Kidney epithelial cell (primary cell): Measurements from ENCODE around the gene EPHA10. TPM values are rescaled to one million over a fixed set of nuclear protein-coding genes. Genes with fewer than 3 reads are reported as not detected.
"Not testable (repeated sequence)": the region's sequence is repeated elsewhere in the genome, so short reads cannot be mapped to it uniquely, and the experiment has no call there.

Experiments used
- DNase-seq: peaks from one replicate; pipeline ENCODE4 v3.0.0-alpha.2; 2010; ENCODE audit warnings: low read depth
- H3K27me3 ChIP-seq: 2 replicates; pipeline ENCODE4 v1.6.0; 2011; ENCODE audit warnings: low read length; ENCODE audit not compliant: control insufficient read depth, insufficient read depth
- H3K36me3 ChIP-seq: 2 replicates; pipeline ENCODE4 v1.5.1; 2011; ENCODE audit warnings: low read length; ENCODE audit not compliant: control insufficient read depth, insufficient read depth
- H3K4me3 ChIP-seq: 2 replicates; pipeline ENCODE4 v1.5.1; 2011; ENCODE audit warnings: low read depth, mild to moderate bottlenecking, control low read depth, low read length
- CTCF ChIP-seq: IDR thresholded peaks from 2 replicates; pipeline ENCODE4 v1.5.1; 2011; ENCODE audit warnings: mild to moderate bottlenecking, moderate library complexity, low read length, control low read depth, inconsistent platforms; ENCODE audit not compliant: insufficient read depth, poor library complexity, severe bottlenecking
- total RNA-seq: library from RNA; depleted of rRNA; stranded (reverse); fragments of >200 nt; gene quantifications from 2 replicates; pipeline ENCODE4 v1.2.3, GENCODE V29; 2015

The EPHA10 gene
- total RNA-seq, 1 donor from 2014 or later, result 0.13 TPM

DNA sequence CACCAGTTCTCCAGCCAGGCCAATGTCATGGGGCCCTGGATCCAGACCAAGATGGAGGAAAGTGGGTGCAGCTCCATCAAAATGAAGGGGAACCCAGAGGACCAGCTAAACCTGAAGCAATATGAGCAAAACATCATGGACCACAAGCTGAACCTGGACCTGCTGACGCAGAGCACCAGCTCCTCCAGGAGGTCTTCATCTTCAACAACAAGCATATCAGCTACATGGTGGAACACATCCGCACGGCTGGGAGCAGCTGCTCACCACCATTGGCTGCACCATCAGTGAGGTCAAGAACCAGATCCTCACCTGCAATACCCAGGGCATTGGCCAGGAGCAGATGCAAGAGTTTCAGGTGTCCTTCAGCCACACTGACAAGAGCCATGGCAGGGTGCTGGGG is 13.7 kb upstream of the EPHA10 start:
- DNase-seq, result no peak
- TF ChIP-seq CTCF, result no peak
- no peaks in the 10 kb centered on the region for H3K36me3 ChIP-seq
- H3K27me3 ChIP-seq, result no peaks in the 10 kb centered on the region
- no peak overlapping the region for H3K4me3 ChIP-seq

- Histone ChIP-seq H3K4me3 (no peak overlapping the region), H3K36me3 (no peaks in the 10 kb centered on the region), H3K27me3 (no peaks in the 10 kb centered on the region)
- DNase-seq, result no peak
- no peak for TF ChIP-seq CTCF
Observed at GRCh38 chr1:37776946-37777516, 12.1 kb upstream of the EPHA10 start.

DNA sequence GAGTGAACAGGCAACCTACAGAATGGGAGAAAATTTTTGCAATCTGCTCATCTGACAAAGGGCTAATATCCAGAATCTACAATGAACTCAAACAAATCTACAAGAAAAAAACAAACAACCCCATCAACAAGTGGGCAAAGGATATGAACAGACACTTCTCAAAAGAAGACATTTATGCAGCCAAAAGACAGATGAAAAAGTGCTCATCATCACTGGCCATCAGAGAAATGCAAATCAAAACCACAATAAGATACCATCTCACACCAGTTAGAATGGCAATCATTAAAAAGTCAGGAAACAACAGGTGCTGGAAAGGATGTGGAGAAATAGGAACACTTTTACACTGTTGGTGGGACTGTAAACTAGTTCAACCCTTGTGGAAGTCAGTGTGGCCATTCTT is 6.5 kb upstream of the EPHA10 start:
- H3K27me3 ChIP-seq, H3K4me3 ChIP-seq, H3K36me3 ChIP-seq, DNase-seq: not testable (repeated sequence)

DNA sequence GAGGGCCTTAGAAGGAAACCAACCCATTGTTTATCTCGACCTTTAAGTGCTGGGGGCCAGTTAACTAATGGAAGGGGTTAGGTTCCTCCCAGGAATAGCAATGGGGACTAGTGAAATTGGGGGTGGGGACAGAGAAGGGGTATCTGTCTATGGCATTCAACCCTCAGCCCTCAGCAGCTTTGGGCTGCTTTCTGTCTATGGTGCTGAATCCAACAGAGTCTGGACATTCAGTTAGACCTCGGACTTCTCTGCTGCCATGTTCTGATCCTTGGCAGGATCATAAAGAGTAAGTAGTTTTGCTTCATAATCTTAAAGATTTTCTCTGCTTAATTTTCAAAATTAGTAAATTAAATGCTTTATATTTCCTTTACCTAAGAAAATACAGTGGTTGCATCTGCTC is 2.6 kb upstream of the EPHA10 start:
- Histone ChIP-seq H3K36me3 (no peaks in the 10 kb centered on the region), H3K4me3 (no peak overlapping the region), H3K27me3 (peaks cover 38% of the 10 kb centered on the region)
- DNase-seq, result no peak
- TF ChIP-seq CTCF, result no peak

DNA sequence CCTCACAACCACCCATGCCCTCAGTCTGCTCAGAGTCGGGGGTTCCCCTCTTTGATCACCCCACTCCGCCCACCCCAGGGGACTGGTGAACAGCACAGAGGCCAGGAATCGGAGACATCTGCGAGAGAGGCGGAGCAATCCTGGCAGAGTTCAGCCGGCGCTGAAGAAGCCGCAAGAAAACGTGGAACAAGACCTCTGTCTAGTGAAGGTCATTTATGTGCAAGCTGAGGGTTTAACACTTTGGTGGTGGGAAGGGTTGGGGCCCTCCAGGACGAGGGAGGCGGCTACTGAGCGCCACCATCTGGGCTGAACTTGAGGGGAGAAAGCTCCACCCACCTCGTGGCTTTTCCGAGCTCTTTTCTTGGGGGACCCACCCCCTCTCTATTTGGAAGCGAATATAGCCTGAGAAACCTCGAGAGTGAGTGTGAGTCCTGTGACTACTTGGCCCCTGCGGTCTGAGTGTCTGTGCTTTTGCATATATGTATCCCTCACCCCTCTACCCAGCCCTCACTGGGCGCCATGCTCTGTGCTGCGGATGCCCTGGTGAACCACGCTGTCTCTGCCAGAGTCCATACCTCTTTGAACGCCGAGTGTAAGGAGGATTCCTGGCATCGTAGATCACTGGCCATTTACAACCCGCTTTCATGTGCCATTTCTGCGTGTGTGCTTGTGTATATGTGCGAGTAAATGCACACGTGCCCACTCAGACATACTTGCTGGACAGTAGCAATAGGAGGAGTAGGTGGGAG is 1.2 kb upstream of the EPHA10 start:
- no peaks in the 10 kb centered on the region for H3K36me3 ChIP-seq
- H3K4me3 ChIP-seq, result no peak overlapping the region
- no peak for TF ChIP-seq CTCF
- H3K27me3 ChIP-seq, result peaks cover 51% of the 10 kb centered on the region
- no peak for DNase-seq

DNA sequence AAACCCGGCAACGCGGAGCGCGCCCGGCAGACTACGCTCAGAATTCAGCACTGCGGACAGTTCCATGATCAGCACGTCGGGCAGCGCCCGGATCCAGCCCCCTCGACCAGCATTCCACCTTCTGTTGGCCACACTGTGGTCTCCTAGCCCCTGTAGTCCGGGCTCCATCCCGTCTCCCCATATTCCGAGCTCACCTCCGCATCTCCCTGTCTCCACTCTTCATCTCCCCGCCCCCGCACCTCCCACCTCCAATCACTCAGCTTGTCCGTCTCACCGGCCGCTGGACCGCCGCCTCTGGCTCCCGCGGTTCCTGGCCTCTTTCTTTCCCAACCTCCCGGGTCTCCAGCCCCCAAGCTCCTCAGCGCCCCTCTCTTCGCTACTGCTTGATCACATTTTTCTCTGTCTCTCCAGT is 500 bp downstream of the EPHA10 start:
- peaks cover 51% of the 10 kb centered on the region for H3K27me3 ChIP-seq

More for the DNA sequence above, 500 bp downstream of the EPHA10 start:
- TF ChIP-seq CTCF, result no peak
- H3K36me3 ChIP-seq, result no peaks in the 10 kb centered on the region
- no peak for DNase-seq
- no peak overlapping the region for H3K4me3 ChIP-seq
